Activated CD8-positive, alpha-beta memory T cell treated with anti-CD3 and anti-CD28 coated beads for 24 hours (primary cell): ENCODE results near the gene SCAI.
"Not testable (repeated sequence)": the region's sequence is repeated elsewhere in the genome, so short reads cannot be mapped to it uniquely, and the experiment has no call there.

Experiments used
- DNase-seq: peaks from one replicate; pipeline ENCODE4 v3.0.0-alpha.2; 2020

Gene SCAI

GRCh38 chr9:125147401-125147951 is 4.1 kb upstream of the SCAI start:
- DNase-seq = no peak

GRCh38 chr9:125146247-125146646 is 2.9 kb upstream of the SCAI start:
- DNase-seq = no peak

GRCh38 chr9:125145425-125145824 is 2.1 kb upstream of the SCAI start:
- DNase-seq = no peak

- peak; percentile 59 for DNase-seq
These were observed 560 bp downstream of the SCAI start for GRCh38 chr9:125142560-125143376.

- DNase-seq = no peak
These were observed 1.6 kb downstream of the SCAI start for GRCh38 chr9:125141751-125142150.

- DNase-seq = no peak
These were observed 2.1 kb downstream of the SCAI start for GRCh38 chr9:125141251-125141650.

- no peak for DNase-seq
These were observed 2.8 kb downstream of the SCAI start for GRCh38 chr9:125140576-125140975.

GRCh38 chr9:125137200-125137599 is 6.1 kb downstream of the SCAI start:
- no peak for DNase-seq

- DNase-seq = no peak
These were observed 8.4 kb downstream of the SCAI start for GRCh38 chr9:125134976-125135375.

- no peak for DNase-seq
These were observed 9.7 kb downstream of the SCAI start for GRCh38 chr9:125133403-125134329.

- DNase-seq = no peak
These were observed 11.6 kb downstream of the SCAI start for GRCh38 chr9:125131778-125132177.

- peak; percentile 82 for DNase-seq
These were observed 17.1 kb downstream of the SCAI start for GRCh38 chr9:125126019-125126746.

- DNase-seq = no peak
These were observed 17.8 kb downstream of the SCAI start for GRCh38 chr9:125125523-125125922.

- DNase-seq = no peak
These were observed 22.2 kb downstream of the SCAI start for GRCh38 chr9:125121146-125121545.

- DNase-seq = no peak
These were observed 23.6 kb downstream of the SCAI start for GRCh38 chr9:125119643-125120286.

GRCh38 chr9:125118696-125119095 is 24.6 kb downstream of the SCAI start:
- DNase-seq = not testable (repeated sequence)

GRCh38 chr9:125114503-125114902 is 28.8 kb downstream of the SCAI start:
- DNase-seq = not testable (repeated sequence)

- DNase-seq = no peak
These were observed 32.9 kb downstream of the SCAI start for GRCh38 chr9:125110464-125110863.

GRCh38 chr9:125108541-125108940 is 34.8 kb downstream of the SCAI start:
- DNase-seq = not testable (repeated sequence)

GRCh38 chr9:125106285-125106893 is 36.9 kb downstream of the SCAI start:
- DNase-seq = no peak

- DNase-seq = no peak
These were observed 39.4 kb downstream of the SCAI start for GRCh38 chr9:125103770-125104460.
